CD1c-positive myeloid dendritic cell (primary cell): ENCODE data around the gene NBDY.

Experiments used
- DNase-seq: peaks from one replicate; pipeline ENCODE4 v3.0.0-alpha.2; 2016; ENCODE audit errors: extremely low spot score

The NBDY gene

DNA sequence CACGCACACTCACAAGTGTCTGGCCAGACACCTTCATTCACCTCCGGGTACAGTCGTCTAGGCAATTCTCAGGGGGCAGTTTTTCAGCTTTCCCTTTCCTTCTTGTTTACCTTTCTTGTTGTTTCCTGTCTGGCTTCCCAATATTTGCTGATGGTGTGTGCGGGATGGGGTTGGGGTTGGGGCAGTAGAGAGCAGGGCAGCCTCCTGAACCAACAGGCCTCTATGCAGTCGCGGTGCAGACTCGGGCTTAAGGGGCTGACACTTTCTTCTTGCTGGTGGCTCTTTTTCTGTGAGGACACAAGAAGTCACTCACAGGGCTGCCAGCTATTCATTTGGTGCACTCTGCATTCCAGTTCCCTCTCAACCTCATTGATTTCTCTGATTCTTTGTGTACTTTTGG, 56.4 kb downstream of the NBDY start:
- no peak for DNase-seq

DNA sequence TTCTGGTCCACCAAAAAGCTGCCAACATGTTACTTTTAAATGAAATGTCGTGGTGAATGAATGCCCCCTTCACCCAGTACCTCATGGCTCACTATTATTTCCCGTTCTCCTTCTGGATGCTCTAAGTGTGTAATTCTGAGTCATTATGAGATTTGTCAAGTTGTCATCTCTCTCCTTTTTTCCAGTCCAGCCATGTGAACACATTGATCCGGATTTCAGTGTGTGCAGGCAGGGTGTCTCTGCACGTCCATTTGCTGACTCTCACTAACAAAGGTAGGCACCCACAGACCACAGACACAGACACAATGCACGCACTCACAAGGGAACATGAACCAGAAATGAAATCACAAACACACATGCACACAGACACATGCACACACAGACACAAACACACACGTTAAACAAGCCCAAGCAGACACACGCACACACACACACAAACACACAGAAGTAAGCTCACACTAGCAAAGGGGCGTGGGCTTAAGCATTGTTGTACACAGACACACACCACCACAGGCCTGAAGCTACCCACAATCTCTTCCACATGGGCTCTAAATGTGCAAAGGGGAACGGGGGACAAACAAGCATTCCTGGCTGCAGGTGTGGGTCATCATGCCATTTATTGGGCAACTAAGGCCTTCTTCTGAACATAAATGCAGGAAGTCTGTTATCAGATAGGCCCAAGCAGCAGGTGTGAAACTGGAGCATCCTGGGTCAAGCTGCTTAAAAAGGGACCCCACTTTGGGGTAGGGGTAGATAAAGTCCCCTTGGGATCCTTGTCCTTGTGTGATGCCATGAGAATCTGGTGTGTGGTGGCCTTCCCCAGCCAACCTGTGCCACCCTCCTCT, 58.1 kb downstream of the NBDY start:
- no peak for DNase-seq

DNA sequence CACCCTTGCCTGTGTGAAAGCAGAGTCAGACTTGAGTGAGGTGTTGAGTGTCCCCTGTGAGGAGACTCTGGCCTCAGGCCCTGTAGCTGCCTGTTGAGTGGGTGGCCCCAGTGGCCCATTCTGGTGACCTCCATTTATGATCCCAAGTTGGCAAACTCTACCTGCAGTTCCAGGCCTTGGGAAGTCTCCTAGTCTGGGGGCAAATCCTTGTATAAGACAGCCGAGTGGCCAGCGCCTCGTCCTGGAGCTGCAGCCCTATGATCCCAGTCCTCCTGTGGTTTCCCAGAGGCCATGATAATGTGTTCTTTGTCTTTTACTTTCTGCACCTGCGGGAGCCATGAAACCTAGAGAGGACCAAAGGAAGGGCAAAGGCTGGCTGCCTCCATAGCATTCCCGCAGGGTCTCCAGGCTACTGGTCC, 58.7 kb downstream of the NBDY start:
- no peak for DNase-seq

DNA sequence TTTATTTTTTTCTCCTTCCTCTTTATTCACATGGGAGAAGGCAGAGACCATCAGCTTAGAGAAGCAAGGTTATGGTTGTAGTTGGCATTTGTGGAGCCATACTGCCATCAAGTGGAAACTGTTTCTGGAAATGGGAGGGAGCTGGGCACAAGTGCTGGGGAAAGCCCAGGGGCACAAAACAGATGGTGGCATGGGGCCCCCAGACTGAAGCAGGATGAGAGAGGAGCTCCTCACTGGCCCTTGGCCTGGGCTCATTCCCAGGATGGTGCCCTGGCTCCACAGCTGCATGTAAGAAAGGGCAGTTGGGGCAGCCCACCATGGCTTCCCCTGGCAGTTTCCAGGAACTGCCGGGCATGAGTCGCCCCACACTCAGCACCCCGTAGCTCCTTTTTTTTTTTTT, 59.2 kb downstream of the NBDY start:
- no peak for DNase-seq

DNA sequence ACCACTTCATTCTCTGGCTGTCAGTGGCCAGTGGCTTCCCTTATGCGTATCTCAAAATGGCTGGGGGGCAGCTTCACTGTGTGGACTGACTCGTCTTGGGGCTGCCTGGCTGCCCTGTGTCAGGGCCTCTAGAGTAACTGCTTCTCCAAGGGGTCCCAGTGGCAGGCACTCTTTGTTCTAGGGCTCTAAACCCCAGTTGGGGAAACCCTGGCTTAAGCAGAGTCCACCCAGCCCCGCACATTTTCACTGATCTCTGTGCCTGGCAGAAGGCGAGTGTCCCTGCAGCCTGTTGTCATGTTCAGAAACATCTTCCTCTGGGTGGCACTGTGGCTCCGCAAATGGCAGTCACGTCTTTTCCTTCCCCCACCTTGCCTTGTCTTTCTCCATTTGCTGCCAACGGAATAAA, 59.7 kb downstream of the NBDY start:
- DNase-seq = no peak

DNA sequence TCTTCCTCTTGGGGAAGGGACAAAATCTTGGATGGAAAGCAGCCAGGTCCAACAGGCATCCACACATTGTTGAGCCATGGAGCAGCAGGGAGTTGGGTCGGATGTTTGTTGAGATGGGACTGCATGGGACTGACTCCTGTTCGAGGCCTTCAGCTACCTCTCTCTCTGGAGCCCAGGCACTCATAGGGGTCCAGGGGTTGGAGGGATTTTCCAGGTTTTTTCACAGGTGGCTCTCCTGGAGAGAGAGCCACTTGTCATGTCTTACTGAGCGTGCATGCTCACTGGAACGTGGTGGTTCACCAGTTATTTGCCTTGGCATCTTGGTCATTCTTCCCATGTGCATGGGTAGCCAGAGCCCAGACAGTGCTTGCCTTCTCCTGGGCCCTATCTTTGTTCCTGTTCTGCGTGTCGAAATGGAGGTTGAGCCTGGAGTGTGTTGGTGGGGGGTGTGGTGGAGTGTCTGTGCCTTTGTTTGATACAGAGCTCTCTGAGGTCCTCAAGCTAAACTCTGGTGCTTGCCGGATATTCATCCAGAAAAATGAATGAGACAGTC, 60.6 kb downstream of the NBDY start:
- no peak for DNase-seq

DNA sequence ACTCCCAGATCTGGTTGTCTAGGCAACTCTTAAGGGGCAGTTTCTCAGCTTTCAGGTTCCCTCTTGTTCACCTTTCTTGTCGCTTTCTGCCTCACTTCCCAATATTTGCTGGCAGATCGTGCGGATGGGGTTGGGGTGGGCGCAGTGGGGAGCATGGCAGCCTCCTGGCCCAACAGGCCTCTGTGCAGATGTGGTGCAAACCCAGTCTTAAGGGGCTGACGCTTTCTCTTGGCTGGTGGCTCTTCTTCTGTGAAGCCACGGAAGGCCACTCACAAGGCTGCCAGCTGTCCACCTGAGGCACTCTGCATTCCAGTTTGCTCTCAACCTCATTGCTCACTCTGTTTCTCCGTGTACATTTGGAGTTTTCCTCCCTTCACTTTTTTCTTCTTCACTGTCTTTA, 61.7 kb downstream of the NBDY start:
- DNase-seq = no peak

DNA sequence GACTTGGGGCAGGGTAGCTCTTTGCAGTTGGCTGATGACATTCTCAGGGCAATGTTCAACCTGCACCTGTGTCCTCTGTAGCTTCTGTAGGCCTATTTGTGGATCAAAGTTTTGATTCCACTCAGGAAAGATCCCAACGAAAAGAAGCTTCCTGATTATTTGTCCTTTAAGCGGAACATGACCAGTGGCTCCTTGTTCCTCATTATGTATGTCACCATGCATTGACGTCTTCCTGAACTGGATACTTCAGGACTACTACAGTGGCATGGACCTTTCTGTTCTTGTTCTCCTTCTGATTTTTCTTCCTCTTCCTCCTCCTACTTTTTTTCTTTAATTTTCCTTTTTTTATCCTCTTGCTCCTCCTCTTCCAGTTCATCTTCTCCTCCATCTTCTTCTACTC, 62.4 kb downstream of the NBDY start:
- peak; percentile 45 for DNase-seq

DNA sequence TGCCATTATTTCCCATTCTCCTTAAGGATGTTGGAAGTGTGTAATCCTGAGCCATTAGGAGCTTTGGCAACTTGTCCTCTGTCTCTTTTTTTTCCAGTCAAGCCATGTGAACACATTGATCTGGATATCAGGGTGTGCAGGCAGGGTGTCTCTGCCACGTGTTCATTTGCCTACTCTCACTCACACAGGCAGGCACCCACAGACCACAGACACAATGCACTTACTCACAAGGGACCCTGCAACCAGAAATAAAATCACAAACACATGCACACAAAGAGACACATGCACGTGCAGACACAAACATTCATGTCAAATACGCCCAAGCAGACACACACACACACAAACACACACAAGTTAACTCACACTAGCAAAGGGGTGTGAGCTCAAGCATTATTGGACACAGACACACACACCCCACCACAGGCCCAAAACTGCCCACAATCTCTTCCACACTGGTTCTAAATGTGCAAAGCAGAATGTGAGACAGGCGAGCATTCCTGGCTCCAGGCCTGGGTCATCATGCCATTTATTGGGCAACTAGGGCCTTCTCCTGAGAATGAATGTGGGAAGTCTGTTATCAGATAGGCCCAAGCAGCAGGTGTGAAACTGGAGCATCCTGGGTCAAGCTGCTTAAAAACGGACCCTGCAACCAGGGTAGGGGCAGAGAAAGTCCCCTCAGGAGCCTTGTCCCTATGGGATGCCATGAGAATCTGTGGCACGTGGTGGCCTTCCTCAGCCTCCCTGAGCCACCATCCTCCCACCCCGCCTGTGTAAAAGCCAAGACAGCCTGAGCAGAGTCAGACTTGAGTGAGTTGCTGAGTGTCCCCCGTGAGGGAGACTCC, 63.4 kb downstream of the NBDY start:
- no peak for DNase-seq

DNA sequence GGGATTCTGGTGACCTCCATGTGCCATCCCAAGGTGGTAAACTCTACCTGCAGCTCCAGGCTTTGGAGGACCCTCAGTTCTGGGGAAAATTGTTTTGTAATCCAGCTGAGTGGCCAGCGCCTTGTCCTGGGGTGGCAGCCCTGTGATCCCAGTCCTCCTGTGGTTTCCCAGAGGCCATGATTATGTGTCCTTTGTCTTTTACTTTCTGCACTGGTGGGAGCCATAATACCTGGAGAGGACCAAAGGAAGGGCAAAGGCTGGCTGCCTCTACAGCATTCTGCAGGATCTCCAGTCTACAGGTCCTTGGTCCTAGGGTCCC, 64.0 kb downstream of the NBDY start:
- DNase-seq = no peak

DNA sequence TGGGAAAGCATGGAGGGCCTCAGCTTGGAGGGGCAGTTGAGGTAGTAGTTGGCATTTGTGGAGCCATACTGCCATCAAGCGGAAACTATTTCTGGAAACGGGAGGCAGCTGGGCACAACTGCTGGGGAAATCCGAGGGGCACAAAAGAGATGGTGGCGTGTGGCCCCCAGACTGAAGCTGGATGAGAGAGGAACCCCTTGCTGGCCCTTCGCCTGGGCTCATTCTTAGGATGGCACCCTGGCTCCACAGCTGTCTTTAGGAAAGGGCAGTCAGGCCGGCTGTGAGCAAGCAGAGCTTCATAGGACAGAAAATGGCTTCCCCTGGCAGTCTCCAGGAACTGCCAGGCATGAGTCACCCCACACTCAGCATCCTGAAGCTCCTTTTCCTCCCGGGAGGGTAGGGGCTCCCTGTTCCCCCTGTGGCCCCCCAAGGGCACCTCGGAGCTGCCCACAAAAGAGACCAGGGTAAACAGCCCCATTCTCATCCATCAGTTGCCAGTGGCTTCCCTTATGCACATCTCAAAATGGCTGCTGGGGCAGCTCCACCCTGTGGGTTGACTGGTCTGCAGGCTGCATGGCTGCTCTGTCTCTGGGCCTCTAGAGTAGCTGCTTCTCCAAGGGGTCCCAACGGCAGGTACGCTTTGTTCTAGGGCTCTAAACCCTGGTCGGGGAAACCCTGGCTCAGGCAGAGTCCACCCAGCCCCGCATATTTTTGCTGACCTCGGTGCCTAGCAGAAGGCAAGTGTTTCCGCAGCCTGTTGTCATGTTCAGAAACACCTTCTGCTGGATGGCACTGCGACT, 64.7 kb downstream of the NBDY start:
- no peak for DNase-seq

DNA sequence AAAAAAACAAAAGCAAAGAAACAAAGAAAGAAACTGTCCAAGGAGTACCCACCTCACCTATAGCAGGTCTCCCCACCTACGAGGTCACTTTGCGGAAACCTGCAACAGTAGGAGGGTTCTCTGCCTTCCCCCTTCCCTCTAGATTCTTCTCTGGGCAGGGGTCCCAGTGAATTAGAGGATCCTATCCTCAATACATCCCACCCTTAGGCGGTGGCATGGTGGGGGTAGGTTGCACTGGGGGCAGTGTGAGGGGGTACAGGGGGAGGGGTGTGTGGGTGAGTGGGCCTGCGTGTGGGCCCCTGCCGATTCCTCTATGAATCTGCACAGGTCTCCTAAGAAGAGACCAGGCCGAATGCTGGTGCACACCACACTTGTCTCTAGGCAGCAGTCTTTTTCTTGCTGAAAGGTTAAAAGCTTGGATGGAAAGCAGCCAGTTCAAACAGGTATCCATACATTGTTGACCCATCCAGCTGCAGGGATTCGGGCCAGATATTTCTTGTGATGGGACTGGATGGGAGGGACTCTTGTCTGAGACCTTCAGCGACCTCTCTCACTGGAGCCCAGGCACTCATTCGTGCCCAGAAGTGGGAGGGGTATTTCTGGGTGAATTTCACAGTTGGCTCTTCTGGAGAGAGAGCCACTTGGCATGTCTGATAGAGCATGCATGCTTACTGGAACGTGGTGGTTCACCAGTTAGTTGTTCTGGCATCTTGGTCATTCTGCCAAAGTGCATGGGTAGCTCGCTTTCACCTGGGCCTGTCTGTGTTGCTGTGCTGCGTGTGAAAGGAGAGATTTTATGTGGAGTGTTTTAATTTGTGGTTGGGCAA, 65.6 kb downstream of the NBDY start:
- DNase-seq = no peak

DNA sequence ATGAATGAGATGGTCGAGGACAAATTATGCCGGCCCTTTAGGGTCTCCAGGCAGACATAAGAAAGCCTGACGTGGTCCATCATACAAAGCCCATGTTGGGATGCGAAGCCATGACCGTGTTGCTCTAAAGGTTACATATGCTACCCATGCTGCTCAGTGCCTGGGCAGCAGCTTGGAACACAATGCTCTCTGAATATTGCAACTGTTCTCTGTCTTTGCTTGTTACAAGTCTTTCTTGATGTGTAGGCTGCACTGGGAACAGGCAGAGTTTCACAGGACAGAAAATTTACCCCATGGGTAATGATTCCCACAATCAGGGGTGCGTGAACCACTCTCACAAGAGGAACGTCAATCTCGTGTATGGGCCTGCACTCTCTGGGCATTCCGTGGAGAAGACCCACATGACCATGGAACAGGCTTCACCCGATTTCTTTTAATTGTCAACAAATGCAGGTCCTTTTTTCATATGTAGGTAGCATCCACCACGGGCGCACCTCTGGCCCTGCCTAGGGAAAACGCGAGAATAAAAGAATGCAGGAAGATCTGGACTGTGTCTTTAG, 66.3 kb downstream of the NBDY start:
- DNase-seq = no peak

DNA sequence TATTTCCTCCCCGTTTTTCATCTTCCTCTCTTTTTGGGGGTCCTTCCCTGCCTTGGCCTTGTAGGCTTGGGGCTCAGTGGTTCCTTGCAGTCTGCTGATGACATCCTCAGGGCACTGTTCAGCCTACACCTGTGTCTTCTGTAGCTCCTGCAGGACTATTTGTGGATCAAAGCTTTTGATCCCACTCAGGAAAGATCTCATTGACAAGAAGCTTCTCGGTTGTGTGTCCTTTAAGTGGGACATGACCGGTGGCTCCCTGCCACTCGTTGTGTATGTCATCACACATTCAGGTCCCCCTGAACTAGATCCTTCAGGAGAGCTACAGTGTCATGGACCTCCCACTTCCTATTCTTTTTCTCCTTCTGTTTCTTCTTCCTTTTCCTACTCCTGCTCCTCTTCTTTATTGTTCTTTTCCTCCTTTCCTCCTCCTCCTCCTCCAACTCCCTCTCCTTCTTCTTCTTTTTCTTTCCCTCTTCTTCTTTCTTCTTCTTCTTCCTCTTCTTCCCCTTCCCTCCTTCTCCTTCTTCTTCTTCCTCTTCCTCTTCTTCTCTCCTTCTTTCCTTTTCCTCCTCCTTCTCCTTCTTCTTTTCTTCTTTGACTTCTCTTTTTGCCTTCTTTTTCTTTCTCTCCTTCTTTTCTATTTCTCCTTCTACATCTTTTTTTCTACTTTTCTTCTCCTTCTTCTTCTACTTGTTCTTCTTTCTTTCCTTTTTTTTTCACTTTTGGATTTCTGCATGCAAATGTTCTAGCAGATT, 67.8 kb downstream of the NBDY start:
- no peak for DNase-seq

DNA sequence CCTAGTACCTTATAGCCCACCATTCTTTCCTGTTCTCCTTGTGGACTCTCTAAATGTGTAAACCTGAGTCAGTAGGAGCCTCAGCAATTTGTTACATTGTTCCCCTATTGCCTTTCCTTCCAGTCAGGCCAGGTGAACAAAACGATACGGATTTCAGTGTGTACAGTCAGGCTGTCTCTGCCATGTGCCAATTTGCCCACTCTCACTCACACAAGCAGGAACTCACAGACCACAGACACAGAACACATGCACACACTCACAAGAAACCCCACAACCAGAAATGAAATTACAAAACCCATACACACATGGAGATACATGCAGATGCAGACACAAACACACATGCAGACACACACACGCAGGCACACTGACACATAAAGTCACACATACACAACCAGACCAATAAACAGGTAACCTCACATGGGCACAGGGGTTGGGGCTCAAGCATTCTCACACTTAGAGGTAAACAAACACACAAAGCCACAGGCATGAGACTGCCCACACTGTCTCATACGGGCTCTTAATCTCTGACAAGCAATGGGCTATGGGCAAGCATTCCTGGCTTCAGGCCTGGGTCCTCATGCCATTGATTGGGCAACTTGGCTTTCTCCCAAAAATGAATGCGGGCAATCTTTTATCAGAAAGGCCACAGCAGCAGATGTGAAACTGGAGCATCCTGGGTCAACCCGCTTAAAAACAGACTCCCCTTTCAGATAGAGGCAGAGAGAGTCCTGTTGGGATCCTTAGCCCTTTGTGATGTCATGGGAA, 68.7 kb downstream of the NBDY start:
- DNase-seq = no peak

DNA sequence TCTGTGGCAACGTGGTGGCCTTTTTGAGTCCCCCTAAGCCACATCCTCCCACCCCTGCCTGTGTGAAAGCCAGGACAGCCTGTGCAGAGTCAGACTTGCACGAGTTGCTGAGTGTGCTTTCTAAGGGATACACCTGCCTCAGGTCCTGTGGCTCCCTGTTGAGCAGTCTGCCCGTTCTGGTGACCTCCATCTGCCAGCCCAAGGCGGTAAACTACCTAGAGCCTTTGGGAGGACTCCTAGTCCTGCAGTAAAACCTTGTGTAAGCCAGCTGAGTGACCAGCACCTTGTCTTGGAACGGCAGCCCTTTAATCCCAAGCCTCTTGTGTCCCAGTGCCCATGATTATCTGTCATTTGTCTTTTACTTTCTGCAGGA, 69.3 kb downstream of the NBDY start:
- no peak for DNase-seq

DNA sequence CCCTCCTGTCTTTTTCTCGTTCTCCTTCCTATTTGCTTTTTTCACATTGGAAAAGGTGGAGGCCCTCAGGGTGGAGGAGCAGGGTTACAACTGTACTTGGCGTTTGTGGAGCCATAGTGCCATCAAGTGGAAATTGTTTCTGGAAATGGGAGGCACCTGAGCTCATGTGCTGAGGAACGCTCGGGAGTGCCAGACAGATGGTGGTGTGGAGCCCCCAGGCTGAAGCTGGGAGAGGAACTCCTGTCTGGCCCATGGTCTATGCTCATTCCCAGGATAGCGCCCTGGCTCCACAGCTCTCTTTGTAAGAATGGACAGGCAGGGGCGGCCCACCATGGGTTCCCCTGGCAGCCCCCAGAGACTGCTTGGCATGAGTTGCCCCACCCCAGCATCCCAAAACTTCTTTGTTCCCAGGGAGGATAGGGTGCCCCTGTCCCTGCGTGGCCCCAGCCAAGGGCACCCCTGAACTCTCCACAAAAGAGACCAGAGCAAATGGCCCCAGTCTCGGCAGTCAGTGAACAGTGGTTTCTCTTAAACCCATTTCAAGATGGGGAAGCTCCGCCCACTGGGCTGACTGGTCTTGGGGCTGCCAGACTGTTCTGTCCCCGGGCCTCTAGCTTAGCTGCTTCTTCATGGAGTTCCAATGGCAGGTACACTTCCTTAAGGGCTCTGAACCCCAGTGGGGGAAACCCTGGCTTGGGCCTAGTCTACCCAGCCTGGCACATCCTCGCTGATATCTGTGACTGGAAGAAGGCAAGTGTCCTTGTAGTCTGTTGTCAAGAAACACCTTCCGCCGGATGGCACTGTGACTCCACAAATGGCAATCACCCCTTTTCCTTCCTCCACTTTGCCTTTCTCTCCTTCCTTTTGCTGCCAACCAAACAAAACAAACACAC, 70.1 kb downstream of the NBDY start:
- no peak for DNase-seq

DNA sequence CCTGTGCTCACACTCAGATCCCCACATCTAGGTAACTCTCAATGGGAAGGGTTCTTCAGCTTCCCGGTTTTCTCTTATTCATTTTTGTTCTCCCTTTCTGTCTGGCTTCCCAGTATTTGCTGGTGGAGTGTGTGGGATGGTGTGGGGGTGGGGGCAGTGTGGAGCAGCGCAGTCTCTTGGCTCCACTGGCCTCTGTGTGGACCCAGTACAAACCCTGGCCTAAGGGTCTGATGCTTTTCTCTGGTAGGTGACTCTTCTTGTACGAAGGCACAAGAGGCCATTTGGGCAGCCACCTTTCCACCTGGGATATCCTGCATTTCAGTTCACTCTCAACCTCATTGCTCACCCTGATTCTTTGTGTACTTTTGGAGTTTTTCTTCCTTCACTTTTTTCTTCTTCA, 71.3 kb downstream of the NBDY start:
- no peak for DNase-seq
